NCI-H345 treated with DMSO at 0.1 percent for 48 hours (cell line): Measurements from ENCODE around the gene CLDN22.

ENCODE experiments used
- DNase-seq: peaks from one replicate; lab custom pipeline; 2025; ENCODE audit not compliant: unreplicated experiment; lab: John Stamatoyannopoulos, UW

The CLDN22 gene

DNA sequence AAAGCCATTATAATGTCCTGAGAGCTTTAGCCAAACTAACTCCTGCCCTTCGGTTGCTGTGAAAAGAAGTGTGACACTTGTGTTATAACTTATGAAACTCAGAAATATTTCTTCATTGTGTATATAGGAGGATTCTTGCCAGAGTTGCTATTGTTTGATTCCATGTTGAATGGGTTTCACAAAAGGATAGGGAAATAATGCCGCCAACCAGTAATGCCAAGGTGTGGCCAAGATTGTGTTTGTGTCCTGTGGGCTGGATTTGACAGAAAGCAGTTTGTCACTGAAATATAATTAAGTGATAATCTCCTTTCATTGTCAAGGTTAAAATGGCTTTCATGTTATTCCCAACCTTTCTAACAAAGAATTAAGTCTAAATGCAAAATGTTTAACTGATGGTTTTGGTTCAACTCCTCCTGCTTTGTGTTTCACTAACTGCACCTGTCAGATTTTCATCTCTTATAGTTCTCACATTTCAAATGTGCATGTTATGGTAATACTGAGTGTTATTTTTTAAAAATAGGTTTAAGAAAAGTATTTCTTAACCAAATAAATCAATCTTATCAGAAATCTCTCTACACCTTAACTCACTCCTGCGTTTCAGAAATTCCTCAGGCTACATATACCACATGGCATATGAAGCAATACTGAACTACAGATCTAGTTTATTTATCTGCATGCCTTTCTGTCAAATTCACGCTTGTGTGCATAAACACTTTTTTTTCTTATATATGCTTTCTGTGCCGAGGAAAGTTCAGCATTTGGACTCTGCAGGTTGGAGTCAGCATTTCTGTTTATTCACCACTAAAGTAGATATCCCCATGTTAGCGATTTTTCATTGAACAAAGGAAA is at the start of gene CLDN22:
TSS of gene CLDN22 (minus strand) at position 66 of the 849 bp plus-strand sequence. CDS start at position 8, 58 bp downstream.
- no peak for DNase-seq

- DNase-seq, result no peak
Measured at GRCh38 chr4:183369073-183369472, 49.0 kb upstream of the CLDN22 start.

DNA sequence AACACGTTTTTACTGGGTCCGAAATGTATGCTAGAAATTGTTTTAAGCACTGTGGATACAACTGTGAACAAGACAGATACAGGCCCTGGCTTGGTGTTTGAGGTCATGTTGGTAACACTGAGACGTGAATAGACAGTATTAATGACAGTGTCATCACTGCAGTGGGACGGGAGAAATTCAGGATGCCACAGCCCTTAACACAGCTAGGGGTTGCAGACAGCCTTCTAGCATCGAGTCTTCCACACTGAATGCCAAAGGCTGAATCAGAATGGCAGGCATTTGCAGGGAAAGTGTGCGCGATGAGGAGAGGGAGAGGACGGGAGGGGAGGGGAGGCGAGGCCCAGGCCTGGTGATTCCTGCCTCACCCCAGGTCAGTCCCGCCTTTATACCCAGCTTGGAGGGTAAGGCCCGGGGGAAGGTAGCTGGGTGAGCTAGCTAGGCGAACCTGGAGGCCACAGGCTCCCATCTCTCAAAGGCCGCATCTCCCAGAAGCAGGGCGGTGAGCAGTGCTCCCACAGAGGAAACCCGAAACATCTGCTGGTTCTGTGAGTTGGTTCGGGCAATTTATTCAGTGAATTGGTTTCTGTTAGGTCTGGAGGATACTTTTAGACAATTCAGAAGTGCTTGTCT is 46.2 kb upstream of the CLDN22 start:
- DNase-seq, result no peak

GRCh38 chr4:183364025-183364424 is 43.9 kb upstream of the CLDN22 start:
- DNase-seq, result no peak

DNA sequence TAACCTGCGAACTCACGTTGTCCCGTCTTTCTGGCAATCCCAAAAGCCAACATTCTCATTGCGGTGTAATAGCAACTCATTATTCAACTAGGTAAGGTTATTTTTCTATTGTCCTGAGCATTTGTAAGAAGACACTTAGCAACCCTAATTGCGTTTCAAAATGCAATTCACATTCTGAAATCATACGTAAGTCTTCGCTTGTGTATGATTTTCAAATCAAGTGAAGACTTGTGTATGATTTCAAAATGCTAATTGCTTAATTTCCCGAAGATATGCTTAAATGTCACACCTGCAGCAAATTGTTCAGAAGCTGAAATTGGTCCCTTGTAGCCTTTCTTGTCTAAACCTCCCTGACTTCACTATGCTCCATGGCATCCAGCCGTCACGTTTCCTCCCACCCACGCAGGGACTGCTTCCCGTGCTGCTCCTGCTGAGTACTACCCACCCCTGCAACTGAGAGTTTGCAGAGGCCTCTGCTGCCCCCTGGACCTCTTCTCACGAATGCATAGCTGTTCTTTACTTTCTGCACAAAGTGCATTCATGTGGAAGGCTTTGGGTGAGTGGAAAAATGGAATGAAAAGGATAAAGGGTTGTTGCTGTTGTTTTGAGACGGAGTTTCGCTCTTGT is 43.0 kb upstream of the CLDN22 start:
- DNase-seq, result no peak

DNA sequence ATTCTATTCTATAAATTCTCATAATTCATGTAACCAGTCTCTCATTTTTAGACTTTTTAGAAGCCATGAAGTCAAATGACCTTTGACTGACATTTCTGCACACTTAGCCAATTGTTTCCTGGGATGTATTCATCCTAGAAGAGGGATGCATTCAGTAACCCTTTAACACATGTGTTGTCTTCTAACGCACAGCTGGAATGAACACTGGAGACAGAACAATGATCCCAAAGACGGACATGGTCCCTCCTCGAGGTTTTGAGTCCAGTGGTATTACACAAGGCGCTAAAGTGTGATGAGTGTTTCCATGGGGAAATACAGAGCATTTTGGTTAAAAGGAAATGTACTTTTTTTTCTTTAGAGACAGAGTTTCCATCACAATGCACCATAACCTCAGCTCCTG is 42.0 kb upstream of the CLDN22 start:
- no peak for DNase-seq

DNA sequence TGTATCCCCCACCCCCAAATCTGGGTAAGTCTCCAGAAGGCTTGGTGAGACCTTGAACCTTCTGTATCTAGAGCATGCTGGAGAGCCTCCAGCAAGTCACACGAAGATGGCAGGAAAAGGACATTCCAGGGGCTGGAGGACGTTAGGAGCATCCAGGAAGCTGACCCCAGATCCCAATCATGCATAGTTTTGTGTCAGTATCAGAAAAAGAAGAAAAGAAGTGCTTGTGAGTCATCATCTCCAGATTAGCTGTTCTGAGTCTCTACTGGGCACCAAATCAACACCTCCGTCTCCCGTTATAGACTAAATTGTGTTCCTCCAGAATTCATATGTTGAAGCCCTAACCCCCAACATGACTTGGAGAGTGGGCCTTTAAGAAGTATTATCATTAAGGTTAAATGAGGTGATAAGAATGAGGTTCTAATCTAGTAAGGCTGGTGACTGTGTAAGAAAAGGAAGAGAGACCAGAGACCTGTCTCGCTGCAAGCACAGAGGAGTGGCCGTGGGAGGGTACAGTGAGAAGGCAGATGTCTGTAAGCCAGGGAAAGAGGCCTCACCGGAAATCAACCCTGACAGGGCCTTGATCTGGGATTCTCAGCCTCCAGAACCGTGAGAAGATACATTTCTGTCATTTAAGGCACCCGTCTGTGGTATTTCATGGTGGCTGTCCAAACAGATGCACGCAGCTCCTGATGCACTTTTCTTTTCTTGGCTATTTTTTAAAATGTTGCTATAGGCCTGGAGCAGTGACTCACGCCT is 40.3 kb upstream of the CLDN22 start:
- DNase-seq, result no peak

DNA sequence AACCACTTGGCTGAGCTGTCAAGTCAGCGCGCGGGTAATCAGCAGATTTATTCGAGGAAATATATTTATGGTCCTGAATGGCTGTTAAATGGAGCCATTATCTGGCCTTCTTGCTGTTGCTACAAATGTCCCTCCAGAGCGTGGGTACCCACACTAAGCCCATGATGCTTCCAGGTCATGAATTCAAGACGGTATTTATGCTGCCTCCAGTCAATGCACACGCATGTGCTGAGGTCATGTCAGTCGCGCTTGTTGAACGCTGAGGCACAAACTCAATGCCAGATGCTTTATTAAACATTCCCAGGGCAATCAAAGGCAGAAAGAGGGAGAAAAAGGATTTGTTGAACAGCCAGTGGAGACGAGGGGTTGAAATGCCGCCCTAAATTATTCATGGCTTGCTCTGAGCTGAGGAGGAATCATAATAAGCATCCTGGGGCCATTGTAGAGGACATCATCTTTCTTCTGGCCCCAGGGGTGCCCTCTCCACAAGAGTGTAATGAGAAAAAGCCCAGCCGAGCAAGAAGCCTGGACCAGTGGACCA is 38.2 kb upstream of the CLDN22 start:
- DNase-seq, result no peak

- DNase-seq, result peak; percentile 14
Measured at GRCh38 chr4:183356931-183357675, 37.0 kb upstream of the CLDN22 start.

DNA sequence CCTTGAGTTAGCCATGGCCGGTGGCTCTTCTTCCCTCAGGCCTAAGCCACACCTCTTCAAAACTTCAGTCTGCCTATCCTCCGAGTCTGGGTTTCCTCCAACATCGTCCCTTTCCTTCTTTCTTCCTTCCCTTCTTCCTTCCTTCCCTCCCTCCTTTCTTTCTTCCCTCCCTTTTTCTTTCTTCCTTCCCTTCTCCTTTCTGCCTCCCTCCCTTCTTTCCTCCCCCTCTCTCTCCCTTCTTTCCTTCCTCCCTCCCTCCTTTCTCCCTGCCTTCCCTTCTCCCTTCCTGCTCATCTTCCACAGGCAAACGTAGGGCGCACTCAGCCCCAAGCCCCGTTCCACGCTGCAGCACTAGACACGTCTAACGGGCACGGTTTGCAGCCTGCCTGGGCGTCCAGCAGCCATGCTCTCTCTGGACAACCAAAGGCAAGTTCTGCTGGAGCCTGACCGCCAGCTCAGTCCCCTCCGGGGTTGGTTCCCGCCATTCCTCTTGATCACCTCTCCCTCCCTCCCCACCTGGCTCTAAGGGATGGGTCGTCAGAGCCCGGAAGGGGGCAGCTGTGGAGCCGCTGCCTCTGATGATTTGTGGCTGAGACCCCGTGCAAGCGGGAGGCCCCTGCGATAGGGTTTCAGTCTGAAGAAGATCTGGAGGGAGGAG is 36.2 kb upstream of the CLDN22 start:
- no peak for DNase-seq

- no peak for DNase-seq
Measured at GRCh38 chr4:183355405-183355804, 35.3 kb upstream of the CLDN22 start.

GRCh38 chr4:183354219-183354618 is 34.1 kb upstream of the CLDN22 start:
- peak; percentile 29 for DNase-seq

GRCh38 chr4:183353557-183353956 is 33.5 kb upstream of the CLDN22 start:
- DNase-seq, result no peak

DNA sequence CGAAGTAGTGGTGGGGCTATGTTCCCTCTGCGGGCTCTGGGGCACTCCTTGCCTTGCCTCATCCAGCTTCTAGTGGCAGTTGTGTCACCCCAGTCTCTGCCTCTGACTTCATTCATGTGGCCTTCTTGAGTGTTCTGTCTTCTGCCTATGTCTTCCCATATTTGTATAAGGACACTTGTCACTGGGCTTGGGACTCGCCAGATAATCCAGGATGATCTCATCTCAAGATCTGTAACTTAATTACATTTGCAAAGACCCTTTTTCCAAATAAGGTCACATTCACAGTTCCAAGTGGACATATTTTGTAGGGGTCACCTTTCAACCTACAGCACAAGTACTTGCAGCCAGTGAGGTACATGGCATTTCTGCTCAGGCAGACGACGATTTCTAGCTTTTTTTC is 32.5 kb upstream of the CLDN22 start:
- no peak for DNase-seq

DNA sequence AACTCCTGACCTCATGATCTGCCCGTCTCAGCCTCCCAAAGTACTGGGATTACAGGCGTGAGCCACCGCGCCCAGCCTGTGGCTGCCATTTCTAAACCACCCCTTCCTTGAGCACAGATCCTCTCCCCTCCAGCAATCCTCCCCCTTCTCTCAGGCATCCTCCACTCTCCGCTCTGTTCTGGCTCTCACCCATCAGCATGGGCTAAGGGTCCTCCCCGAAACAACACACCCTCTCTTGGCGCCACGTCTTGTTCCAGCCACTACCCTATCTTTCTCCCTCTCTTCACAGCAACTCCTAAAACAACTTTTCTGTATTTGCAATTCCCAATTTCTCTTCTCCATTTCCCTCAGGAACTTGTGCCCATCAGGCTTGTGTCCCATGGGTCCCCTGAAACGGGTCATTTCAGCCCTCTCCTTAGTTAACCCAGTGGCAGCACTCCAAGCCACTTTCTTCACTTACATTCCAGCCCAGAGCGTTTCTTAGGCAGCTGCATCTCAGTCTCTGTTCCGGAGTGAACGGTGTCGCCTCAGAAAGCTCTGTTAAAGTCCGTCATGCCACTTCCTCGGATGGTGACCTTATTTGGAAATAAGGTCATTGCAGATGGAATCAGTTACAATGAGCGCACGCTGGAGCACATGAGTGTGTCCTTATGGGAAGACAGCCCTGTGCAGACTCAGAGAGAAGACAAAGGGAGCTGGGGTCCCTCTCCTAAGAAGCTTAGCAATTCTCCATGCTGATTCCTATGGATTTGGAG is 30.4 kb upstream of the CLDN22 start:
- DNase-seq, result no peak

DNA sequence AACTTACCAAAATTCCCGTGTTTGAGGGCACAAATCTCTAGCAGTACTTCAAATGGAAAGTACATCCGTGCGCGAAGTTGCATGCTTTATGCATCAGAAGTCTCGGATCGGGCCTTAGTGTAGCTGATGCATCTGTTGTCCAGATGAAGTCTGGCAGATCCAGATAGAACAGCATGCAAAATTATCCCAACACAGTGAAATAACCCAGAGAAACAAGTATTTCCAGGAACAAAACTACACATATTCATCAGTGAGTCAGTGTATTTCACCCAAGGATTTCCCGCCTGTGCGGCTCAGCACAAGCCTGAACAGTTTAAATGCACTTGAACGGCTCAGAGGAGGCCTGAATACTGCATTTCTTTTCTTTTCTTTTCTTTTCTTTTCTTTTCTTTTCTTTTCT is 29.6 kb upstream of the CLDN22 start:
- no peak for DNase-seq

DNA sequence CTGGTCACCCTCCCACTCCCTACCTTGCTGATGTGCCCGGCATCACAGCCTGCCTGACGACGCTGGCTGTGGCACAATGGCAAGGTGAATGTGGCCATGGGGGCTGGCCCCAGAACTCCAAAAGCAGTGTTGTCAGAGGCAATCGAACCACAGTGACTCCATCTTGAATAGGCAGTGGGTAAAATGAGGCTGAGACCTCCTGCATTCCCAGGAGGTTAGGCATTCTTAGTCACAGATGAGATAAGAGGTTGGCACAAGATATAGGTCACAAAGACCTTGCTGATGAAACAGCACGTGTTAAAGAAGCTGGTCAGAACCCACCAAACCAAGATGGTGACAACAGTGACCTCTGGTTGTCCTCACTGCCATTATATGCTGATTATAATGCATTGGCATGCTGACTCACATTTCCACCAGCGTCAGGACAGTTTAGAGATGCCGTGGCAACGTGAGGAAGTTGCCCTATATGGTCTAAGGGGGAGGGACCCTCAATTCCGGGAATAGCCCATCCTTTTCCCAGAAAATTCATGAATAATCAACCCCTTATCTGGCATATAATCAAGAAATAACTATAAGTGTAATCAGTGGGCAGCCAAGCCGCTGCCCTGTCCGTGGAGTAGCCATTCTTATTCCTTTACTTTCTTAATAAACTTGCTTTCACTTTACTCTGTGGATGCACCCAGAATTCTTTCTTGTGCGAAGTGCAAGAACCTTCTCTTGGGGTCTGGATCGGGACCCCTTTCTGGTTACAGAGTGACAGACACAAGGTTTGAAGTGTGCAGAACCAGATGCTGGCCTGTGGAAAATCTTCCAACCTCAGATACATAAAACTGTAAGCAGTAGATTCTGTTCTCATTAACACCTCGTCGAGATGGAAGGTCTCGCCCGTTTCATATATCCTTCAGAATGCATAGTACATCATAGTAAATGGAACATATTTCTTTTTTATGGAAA is 28.9 kb upstream of the CLDN22 start:
- no peak for DNase-seq

GRCh38 chr4:183348136-183348535 is 28.1 kb upstream of the CLDN22 start:
- no peak for DNase-seq
